HAP-1 (cell line): ENCODE data around the gene CD247.

Source experiments
- DNase-seq, 2 experiments: peaks; one replicate each; pipeline ENCODE4 v3.0.0-alpha.2; 2016 to 2020; ENCODE audit warnings: low spot score in 2 of 2
- H3K27me3 ChIP-seq: fragments of 250-450 bp; sonication (Bioruptor Pico); 2 replicates; pipeline ENCODE4 v1.5.1; 2020; ENCODE audit warnings: low read depth, mild to moderate bottlenecking, moderate library complexity
- H3K36me3 ChIP-seq: fragments of 250-450 bp; sonication (Bioruptor Pico); replicated peaks from 2 replicates; pipeline ENCODE4 v1.5.1; 2020; ENCODE audit warnings: mild to moderate bottlenecking
- H3K4me1 ChIP-seq: fragments of 250-450 bp; sonication (Bioruptor Pico); 2 replicates; pipeline ENCODE4 v1.5.1; 2020; ENCODE audit warnings: mild to moderate bottlenecking
- H3K4me3 ChIP-seq: fragments of 250-450 bp; sonication (Bioruptor Pico); 2 replicates; pipeline ENCODE4 v1.5.1; 2020; ENCODE audit warnings: mild to moderate bottlenecking, moderate library complexity
- H3K9me3 ChIP-seq: fragments of 250-450 bp; sonication (Bioruptor Pico); 2 replicates; pipeline ENCODE4 v1.5.1; 2020; ENCODE audit warnings: mild to moderate bottlenecking, moderate library complexity
- in situ Hi-C: fragments of 300-500 bp; cut with MboI; formaldehyde crosslinking; loops from 3 replicates; pipeline ENCODE4 v1.14.3; 2020; ENCODE audit warnings: low sequenced_read_pairs, inconsistent platforms, mixed read lengths

The CD247 gene

GRCh38 chr1:167482184-167482583 lies 36.1 kb downstream of the CD247 start:
- DNase-seq, result no peak
- H3K4me1 ChIP-seq, result no peaks in the 10 kb centered on the region
- no peaks in the 10 kb centered on the region for H3K27me3 ChIP-seq
- H3K9me3 ChIP-seq, result no peaks in the 10 kb centered on the region
- in situ Hi-C loops, result no loop called here
- H3K36me3 ChIP-seq, result no peaks in the 10 kb centered on the region
- no peak overlapping the region for H3K4me3 ChIP-seq

- Histone ChIP-seq H3K4me1 (no peaks in the 10 kb centered on the region), H3K36me3 (no peaks in the 10 kb centered on the region), H3K27me3 (no peaks in the 10 kb centered on the region), H3K9me3 (no peaks in the 10 kb centered on the region), H3K4me3 (no peak overlapping the region)
- no peak for DNase-seq
- in situ Hi-C loops, result no loop called here
Observed at GRCh38 chr1:167479331-167479979, 38.9 kb downstream of the CD247 start.

- no peak for DNase-seq
- no peaks in the 10 kb centered on the region for H3K9me3 ChIP-seq
- H3K4me3 ChIP-seq, result no peak overlapping the region
- in situ Hi-C loops, result no loop called here
- H3K36me3 ChIP-seq, result no peaks in the 10 kb centered on the region
- no peaks in the 10 kb centered on the region for H3K27me3 ChIP-seq
- H3K4me1 ChIP-seq, result peaks cover 7% of the 10 kb centered on the region; the same call in 1 of the 2 replicates
Observed at GRCh38 chr1:167477986-167478385, 40.3 kb downstream of the CD247 start.

GRCh38 chr1:167476061-167476460 lies 42.3 kb downstream of the CD247 start:
- no peaks in the 10 kb centered on the region for H3K9me3 ChIP-seq
- peaks cover 7% of the 10 kb centered on the region; the same call in 1 of the 2 replicates for H3K4me1 ChIP-seq
- in situ Hi-C loops, result no loop called here
- no peaks in the 10 kb centered on the region for H3K27me3 ChIP-seq
- DNase-seq, result no peak
- H3K4me3 ChIP-seq, result no peak overlapping the region
- no peaks in the 10 kb centered on the region for H3K36me3 ChIP-seq

- in situ Hi-C loops, result no loop called here
- no peaks in the 10 kb centered on the region for H3K9me3 ChIP-seq
- H3K4me1 ChIP-seq, result peaks cover 7% of the 10 kb centered on the region; the same call in 1 of the 2 replicates
- no peaks in the 10 kb centered on the region for H3K27me3 ChIP-seq
- H3K4me3 ChIP-seq, result no peak overlapping the region
- H3K36me3 ChIP-seq, result no peaks in the 10 kb centered on the region
- DNase-seq, result peak; percentile 34 to 58
Observed at GRCh38 chr1:167474191-167474641, 44.1 kb downstream of the CD247 start.

GRCh38 chr1:167473761-167474160 lies 44.6 kb downstream of the CD247 start:
- DNase-seq, result no peak
- H3K4me1 ChIP-seq, result peaks cover 7% of the 10 kb centered on the region; the same call in 1 of the 2 replicates
- in situ Hi-C loops, result no loop called here
- no peaks in the 10 kb centered on the region for H3K36me3 ChIP-seq
- H3K27me3 ChIP-seq, result no peaks in the 10 kb centered on the region
- no peak overlapping the region for H3K4me3 ChIP-seq
- H3K9me3 ChIP-seq, result no peaks in the 10 kb centered on the region

GRCh38 chr1:167472752-167473521 lies 45.4 kb downstream of the CD247 start:
- H3K4me3 ChIP-seq, result no peak overlapping the region
- no peaks in the 10 kb centered on the region for H3K36me3 ChIP-seq
- peak in 1 of 2 experiments; percentile 6 for DNase-seq
- no peaks in the 10 kb centered on the region for H3K27me3 ChIP-seq
- in situ Hi-C loops, result no loop called here
- H3K9me3 ChIP-seq, result no peaks in the 10 kb centered on the region
- peaks cover 7% of the 10 kb centered on the region; the same call in 1 of the 2 replicates for H3K4me1 ChIP-seq

- Histone ChIP-seq H3K9me3 (no peaks in the 10 kb centered on the region), H3K36me3 (no peaks in the 10 kb centered on the region), H3K4me1 (peaks cover 12% of the 10 kb centered on the region), H3K4me3 (no peak overlapping the region), H3K27me3 (no peaks in the 10 kb centered on the region)
- no peak for DNase-seq
- in situ Hi-C loops, result no loop called here
Observed at GRCh38 chr1:167471568-167471967, 46.8 kb downstream of the CD247 start.

- Histone ChIP-seq H3K4me1 (peaks cover 15% of the 10 kb centered on the region), H3K9me3 (no peaks in the 10 kb centered on the region), H3K4me3 (no peak overlapping the region), H3K27me3 (no peaks in the 10 kb centered on the region), H3K36me3 (no peaks in the 10 kb centered on the region)
- no peak for DNase-seq
- in situ Hi-C loops, result loop anchor here (10.0 kb wide), 1 partner anchor 55 kb away; no protein-coding TSS in a partner anchor
Observed at GRCh38 chr1:167469280-167469965, 48.9 kb downstream of the CD247 start.

- no peak for DNase-seq
- in situ Hi-C loops, result loop anchor here (10.0 kb wide), 1 partner anchor 57 kb away; no protein-coding TSS in a partner anchor
- H3K36me3 ChIP-seq, result no peaks in the 10 kb centered on the region
- H3K4me3 ChIP-seq, result no peak overlapping the region
- H3K9me3 ChIP-seq, result no peaks in the 10 kb centered on the region
- H3K4me1 ChIP-seq, result peaks cover 8% of the 10 kb centered on the region
- H3K27me3 ChIP-seq, result no peaks in the 10 kb centered on the region
Observed at GRCh38 chr1:167467752-167468151, 50.6 kb downstream of the CD247 start.

- Histone ChIP-seq H3K36me3 (no peaks in the 10 kb centered on the region), H3K4me1 (peaks cover 8% of the 10 kb centered on the region), H3K9me3 (no peaks in the 10 kb centered on the region), H3K27me3 (no peaks in the 10 kb centered on the region), H3K4me3 (no peak overlapping the region)
- in situ Hi-C loops, result loop anchor here (10.0 kb wide), 1 partner anchor 58 kb away; no protein-coding TSS in a partner anchor
- DNase-seq, result peak; percentile 24 to 25
Observed at GRCh38 chr1:167467126-167467710, 51.1 kb downstream of the CD247 start.

- in situ Hi-C loops, result loop anchor here (10.0 kb wide), 1 partner anchor 59 kb away; no protein-coding TSS in a partner anchor
- no peaks in the 10 kb centered on the region for H3K27me3 ChIP-seq
- no peaks in the 10 kb centered on the region for H3K36me3 ChIP-seq
- DNase-seq, result no peak
- no peaks in the 10 kb centered on the region for H3K9me3 ChIP-seq
- peaks cover 8% of the 10 kb centered on the region for H3K4me1 ChIP-seq
- no peak overlapping the region for H3K4me3 ChIP-seq
Observed at GRCh38 chr1:167465743-167466142, 52.6 kb downstream of the CD247 start.

GRCh38 chr1:167465018-167465417 lies 53.3 kb downstream of the CD247 start:
- Histone ChIP-seq H3K27me3 (no peaks in the 10 kb centered on the region), H3K4me1 (peaks cover 8% of the 10 kb centered on the region), H3K36me3 (no peaks in the 10 kb centered on the region), H3K9me3 (no peaks in the 10 kb centered on the region), H3K4me3 (no peak overlapping the region)
- peak in 1 of 2 experiments; percentile 4 for DNase-seq
- in situ Hi-C loops, result loop anchor here (10.0 kb wide), 1 partner anchor 60 kb away; no protein-coding TSS in a partner anchor
